Prostate gland (tissue), 2 donors: ENCODE data around the gene PRMT9. TPM values are rescaled to one million over a fixed set of nuclear protein-coding genes. Genes with fewer than 3 reads are reported as not detected.

ENCODE experiments used
- DNase-seq: peaks from one replicate; pipeline ENCODE4 v3.0.0-alpha.2; 2019; ENCODE audit warnings: low spot score
- H3K27ac ChIP-seq, 2 donors: fragments of 200-600 bp; sonication (generic); 2 replicates each; pipeline ENCODE4 v1.5.1; 2017 to 2019
- H3K27me3 ChIP-seq: fragments of 200-600 bp; sonication (generic); replicated peaks from 2 replicates; pipeline ENCODE4 v1.5.1; 2019; ENCODE audit not compliant: insufficient read depth
- H3K36me3 ChIP-seq, 2 donors: fragments of 200-600 bp; sonication (generic); 1 replicate in 1 of 2; 2 replicates in 1 of 2; pipeline versions ENCODE4 v1.5.1 to v1.8.1; 2017 to 2019
- H3K4me1 ChIP-seq: fragments of 200-600 bp; sonication (generic); replicated peaks from 2 replicates; pipeline ENCODE4 v1.5.1; 2019
- H3K4me3 ChIP-seq, 2 donors: fragments of 200-600 bp; sonication (generic); 2 replicates each; pipeline ENCODE4 v1.5.1; 2017 to 2019
- H3K9me3 ChIP-seq: fragments of 200-600 bp; sonication (generic); 2 replicates; pipeline ENCODE4 v1.5.1; 2017
- POLR2A ChIP-seq: fragments of 450-650 bp; IDR thresholded peaks from one replicate; pipeline ENCODE4 v1.6.1; 2016; ENCODE audit warnings: antibody characterized with exemption, mild to moderate bottlenecking
- POLR2AphosphoS5 ChIP-seq: sonication (generic); formaldehyde crosslinking; IDR thresholded peaks from one replicate; pipeline ENCODE4 v1.6.1; 2017; ENCODE audit warnings: antibody characterized with exemption
- WGBS: methylation state at CpG from one replicate; pipeline ENCODE4 v1.1.5; 2018; 5-methylcytosine and 5-hydroxymethylcytosine counted together
- intact Hi-C: fragments of 100-400 bp; cut with DNase I; formaldehyde crosslinking; loops from one replicate; pipeline ENCODE4 v1.14.2; 2022
- total RNA-seq, 2 donors: library from RNA; depleted of rRNA; stranded (reverse); fragments of >200 nt; gene quantifications; one replicate each; pipeline ENCODE4 v1.1.0, GENCODE V29; 2016
- TF ChIP-seq, protein P1 (sequence below), 4 experiments: fragments of 200-600 bp in 2 of 4; fragments of 450-650 bp in 2 of 4; sonication (generic) in 2 of 4; IDR thresholded peaks; 1 replicate in 3 of 4; 2 replicates in 1 of 4; pipeline ENCODE4 v1.5.1; 2016 to 2019; ENCODE audit warnings: antibody characterized with exemption in 4 of 4, mild to moderate bottlenecking in 2 of 4, moderate library complexity in 2 of 4

PRMT9 gene
- total RNA-seq, 2 donors from 2014 or later: 10.4 to 15.7 TPM

- H3K9me3 ChIP-seq: no peaks in the 10 kb centered on the region
- intact Hi-C loops: no loop called here
- H3K4me3 ChIP-seq: no peak overlapping the region
- no peaks in the 10 kb centered on the region for H3K27me3 ChIP-seq
- no peak overlapping the region for H3K27ac ChIP-seq
- 96% methylated on average over 1 of the region's 1 CpG for WGBS
- no peaks in the 10 kb centered on the region for H3K36me3 ChIP-seq
- TF ChIP-seq, protein P1, sequence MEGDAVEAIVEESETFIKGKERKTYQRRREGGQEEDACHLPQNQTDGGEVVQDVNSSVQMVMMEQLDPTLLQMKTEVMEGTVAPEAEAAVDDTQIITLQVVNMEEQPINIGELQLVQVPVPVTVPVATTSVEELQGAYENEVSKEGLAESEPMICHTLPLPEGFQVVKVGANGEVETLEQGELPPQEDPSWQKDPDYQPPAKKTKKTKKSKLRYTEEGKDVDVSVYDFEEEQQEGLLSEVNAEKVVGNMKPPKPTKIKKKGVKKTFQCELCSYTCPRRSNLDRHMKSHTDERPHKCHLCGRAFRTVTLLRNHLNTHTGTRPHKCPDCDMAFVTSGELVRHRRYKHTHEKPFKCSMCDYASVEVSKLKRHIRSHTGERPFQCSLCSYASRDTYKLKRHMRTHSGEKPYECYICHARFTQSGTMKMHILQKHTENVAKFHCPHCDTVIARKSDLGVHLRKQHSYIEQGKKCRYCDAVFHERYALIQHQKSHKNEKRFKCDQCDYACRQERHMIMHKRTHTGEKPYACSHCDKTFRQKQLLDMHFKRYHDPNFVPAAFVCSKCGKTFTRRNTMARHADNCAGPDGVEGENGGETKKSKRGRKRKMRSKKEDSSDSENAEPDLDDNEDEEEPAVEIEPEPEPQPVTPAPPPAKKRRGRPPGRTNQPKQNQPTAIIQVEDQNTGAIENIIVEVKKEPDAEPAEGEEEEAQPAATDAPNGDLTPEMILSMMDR (IDR thresholded peaks at IDR 0.05): no peak
- TF ChIP-seq POLR2AphosphoS5: no peak
- TF ChIP-seq POLR2A: no peak
- no peak for DNase-seq
- no peaks in the 10 kb centered on the region for H3K4me1 ChIP-seq
Observed at GRCh38 chr4:147640331-147640730, 43.6 kb downstream of the PRMT9 start.

- no peaks in the 10 kb centered on the region for H3K9me3 ChIP-seq
- no peak for DNase-seq
- intact Hi-C loops: no loop called here
- H3K36me3 ChIP-seq: no peaks in the 10 kb centered on the region
- H3K4me3 ChIP-seq: no peak overlapping the region
- H3K27ac ChIP-seq: no peak overlapping the region
- TF ChIP-seq POLR2A: no peak
- TF ChIP-seq POLR2AphosphoS5: no peak
- TF ChIP-seq, protein P1 (IDR thresholded peaks at IDR 0.05): no peak
- no peaks in the 10 kb centered on the region for H3K4me1 ChIP-seq
- H3K27me3 ChIP-seq: no peaks in the 10 kb centered on the region
Observed at GRCh38 chr4:147639388-147639787, 44.6 kb downstream of the PRMT9 start.

DNA sequence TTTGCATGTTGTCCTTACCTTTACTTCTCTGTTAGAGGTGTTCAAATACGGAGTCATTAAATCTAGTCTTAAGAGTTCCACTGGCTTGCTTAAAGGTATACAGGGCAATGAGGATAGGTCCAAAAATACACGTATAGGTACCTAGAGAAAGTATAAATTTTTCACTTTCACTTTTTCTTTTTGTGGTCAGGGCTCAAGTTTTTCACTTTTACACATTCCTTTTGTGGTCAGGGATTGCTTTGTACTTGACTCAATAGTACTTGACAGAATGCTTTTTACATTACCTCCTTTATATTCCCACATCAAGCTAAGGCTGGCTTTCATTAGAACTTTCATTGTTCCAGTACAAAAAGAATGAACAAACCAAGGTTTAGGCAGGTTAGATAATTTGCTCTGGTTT lies 45.0 kb downstream of the PRMT9 start:
- no peaks in the 10 kb centered on the region for H3K27me3 ChIP-seq
- H3K4me3 ChIP-seq: no peak overlapping the region
- DNase-seq: no peak
- WGBS: 66% methylated on average over 2 of the region's 2 CpGs
- no peaks in the 10 kb centered on the region for H3K4me1 ChIP-seq
- no peak for TF ChIP-seq POLR2AphosphoS5
- no peak for TF ChIP-seq POLR2A
- TF ChIP-seq, protein P1 (IDR thresholded peaks at IDR 0.05): no peak
- intact Hi-C loops: no loop called here
- no peaks in the 10 kb centered on the region for H3K9me3 ChIP-seq
- no peak overlapping the region for H3K27ac ChIP-seq
- no peaks in the 10 kb centered on the region for H3K36me3 ChIP-seq

DNA sequence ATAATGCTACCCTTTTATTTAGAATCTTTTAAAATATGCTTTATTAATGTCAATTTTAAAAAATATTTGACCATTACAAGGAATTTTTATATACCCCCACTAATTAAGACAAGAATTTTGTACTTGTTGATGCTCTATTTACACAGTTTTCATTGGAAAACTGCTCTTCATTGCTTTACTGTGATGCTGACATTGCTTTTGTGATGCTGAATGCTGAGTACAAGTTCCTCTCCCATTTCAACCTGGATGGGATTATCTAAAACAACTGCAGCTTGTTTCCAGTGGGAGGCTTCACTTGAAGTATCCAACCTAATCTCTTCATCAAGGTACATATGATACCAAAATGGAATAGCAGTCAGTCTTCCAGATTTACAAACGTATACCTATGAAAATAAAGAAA lies 45.6 kb downstream of the PRMT9 start:
- 42% methylated on average over 1 of the region's 1 CpG for WGBS
- H3K36me3 ChIP-seq: no peaks in the 10 kb centered on the region
- no peak for DNase-seq
- TF ChIP-seq, protein P1 (IDR thresholded peaks at IDR 0.05): no peak
- no peak for TF ChIP-seq POLR2AphosphoS5
- intact Hi-C loops: no loop called here
- H3K4me3 ChIP-seq: no peak overlapping the region
- no peaks in the 10 kb centered on the region for H3K9me3 ChIP-seq
- H3K27me3 ChIP-seq: no peaks in the 10 kb centered on the region
- H3K27ac ChIP-seq: no peak overlapping the region
- no peaks in the 10 kb centered on the region for H3K4me1 ChIP-seq

- Histone ChIP-seq H3K4me3 (no peak overlapping the region), H3K27ac (no peak overlapping the region), H3K27me3 (no peaks in the 10 kb centered on the region), H3K4me1 (no peaks in the 10 kb centered on the region), H3K9me3 (no peaks in the 10 kb centered on the region), H3K36me3 (no peaks in the 10 kb centered on the region)
- intact Hi-C loops: no loop called here
- TF ChIP-seq POLR2A (no peak), POLR2AphosphoS5 (no peak)
- TF ChIP-seq, protein P1 (IDR thresholded peaks at IDR 0.05): no peak
- no peak for DNase-seq
Observed at GRCh38 chr4:147635348-147635747, 48.6 kb downstream of the PRMT9 start.
